Amygdala (tissue), 56 donors: Measurements from ENCODE around the gene KPNA2.
"Not testable (repeated sequence)": the region's sequence is repeated elsewhere in the genome, so short reads cannot be mapped to it uniquely, and the experiment has no call there.

Experiments
- DNase-seq, 56 donors: peaks; one replicate each; lab custom pipeline; 2025; lab: John Stamatoyannopoulos, UW

KPNA2 gene

GRCh38 chr17:68019675-68020408, 15.7 kb upstream of the KPNA2 start:
- DNase-seq = peak; percentile 78 to 98 (median 93)

- DNase-seq = peak in 2 of 56 donors; percentile 39 to 53
Observed at GRCh38 chr17:68020409-68020756, 15.2 kb upstream of the KPNA2 start.

- not testable (repeated sequence) for DNase-seq
Observed at GRCh38 chr17:68020791-68021190, 14.7 kb upstream of the KPNA2 start.

GRCh38 chr17:68021963-68022362, 13.6 kb upstream of the KPNA2 start:
- DNase-seq = no peak

DNA sequence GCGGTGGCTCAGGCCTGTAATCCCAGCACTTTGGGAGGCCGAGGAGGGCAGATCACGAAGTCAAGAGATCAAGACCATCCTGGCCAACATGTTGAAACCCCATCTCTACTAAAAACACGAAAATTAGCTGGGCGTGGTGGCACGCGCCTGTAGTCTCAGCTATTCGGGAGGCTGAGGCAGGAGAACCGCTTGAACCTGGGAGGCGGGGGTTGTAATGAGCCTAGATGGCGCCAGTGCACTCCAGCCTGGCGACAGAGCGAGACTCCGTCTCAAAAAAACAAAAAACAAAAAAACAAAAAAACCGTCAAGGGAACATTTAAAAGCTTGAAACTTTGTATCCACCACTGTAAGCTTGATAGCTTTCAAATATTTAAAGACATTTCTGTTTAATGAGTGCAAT, 13.0 kb upstream of the KPNA2 start:
- DNase-seq = not testable (repeated sequence)

- DNase-seq = no peak
Observed at GRCh38 chr17:68029512-68030215, 5.9 kb upstream of the KPNA2 start.

DNA sequence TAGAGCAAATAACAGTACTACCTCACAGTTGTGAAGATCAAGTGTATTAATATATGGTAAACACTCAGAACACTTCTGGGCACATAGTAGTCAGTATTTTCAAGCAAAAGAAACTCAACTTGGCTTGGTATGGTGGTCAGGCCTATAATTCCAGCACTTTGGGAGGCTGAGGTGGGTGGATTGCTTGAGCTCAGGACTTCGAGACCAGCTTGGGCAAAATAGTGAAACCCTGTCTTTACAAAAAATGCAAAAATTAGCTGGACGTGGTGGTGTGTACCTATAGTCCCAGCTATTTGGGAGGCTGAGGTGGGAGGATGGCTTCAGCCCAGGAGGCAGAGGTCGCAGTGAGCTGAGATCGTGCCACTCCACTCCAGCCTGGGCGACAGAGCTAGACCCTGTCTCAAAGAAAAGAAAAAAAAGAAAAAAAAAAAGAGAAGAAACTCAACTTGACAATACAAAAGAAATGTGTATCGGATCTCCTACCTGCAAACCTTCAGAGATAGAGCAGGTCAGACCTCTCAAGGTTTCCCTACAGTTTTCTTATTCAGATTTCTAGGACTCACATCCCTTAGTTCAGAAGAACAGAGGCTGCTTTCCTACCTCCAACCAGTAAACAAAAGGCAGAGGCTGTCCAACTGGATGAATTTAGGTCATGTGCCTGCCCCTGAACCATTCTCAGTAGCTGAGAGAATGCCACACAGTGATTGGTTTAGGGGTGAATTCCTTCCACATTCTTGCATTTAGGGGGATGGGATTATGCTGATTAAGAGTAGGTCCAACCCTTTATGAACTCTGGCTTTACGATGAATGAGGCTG, 1.7 kb upstream of the KPNA2 start:
- DNase-seq = no peak

DNA sequence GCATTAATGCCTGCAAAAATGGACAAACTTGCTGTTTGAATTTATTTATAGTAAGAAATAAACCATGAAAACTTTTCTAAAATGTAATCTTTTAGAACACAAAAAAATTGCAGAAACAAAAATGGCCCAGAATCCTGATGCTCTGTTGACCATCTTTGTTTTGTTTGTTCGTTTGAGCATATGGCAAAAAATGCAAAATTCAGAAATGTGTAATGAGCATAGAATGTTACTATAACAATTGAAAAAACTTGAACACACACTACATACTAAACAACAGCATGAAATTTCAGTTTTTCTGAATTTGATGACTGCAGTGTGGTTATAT, 1.1 kb upstream of the KPNA2 start:
- no peak for DNase-seq

DNA sequence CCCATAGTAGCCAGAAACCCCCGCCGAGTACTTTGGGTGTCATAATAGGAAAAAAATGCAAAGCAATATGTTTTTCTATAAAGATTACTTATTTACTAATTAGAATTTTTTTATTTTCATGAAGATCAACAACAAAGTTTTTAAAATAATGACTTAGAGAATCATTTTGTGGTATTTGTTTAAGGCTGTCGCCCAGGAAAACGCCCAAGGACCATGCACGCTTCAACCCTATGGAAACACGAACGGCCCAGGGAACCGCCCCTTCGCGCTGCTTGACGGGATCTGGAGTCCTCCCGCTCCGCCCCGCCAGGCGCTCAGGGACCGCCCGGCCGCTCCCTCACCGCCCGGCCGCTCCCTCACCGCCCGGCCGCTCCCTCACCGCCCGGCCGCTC, 408 bp upstream of the KPNA2 start:
- peak in 51 of 56 donors; percentile 55 to 97 (median 93) for DNase-seq

GRCh38 chr17:68036304-68037147, 991 bp downstream of the KPNA2 start:
- DNase-seq = no peak

DNA sequence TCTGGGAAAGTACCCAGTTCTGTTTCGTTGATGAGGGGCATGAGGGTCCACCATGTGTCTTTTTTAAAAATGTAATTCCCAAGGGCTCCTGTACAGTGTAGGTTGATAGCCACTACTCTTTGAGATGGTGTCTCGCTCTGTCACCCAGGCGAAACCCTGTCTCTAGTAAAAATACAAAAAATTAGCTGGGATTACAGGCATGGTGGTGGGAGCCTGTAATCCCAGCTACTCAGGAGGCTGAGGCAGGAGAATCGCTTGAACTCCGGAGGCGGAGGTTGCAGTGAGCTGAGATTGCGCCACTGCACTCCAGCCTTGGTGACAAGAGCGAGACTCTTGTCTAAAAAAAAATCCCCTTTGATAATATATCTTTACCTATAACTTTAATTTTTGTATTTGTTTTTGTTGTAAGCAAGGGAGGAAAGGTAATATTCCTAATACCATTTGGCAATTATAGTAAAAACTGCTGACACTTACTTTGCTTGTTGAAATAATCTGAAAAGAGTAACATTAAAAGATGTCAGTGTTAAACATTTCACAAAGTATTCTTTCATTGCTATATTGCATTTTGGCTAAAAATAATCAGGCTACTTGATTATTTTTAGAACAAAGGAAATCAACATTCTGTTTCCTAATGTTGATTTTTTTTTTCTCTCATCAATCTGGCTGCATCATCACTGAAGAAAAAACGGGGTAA, 11.8 kb downstream of the KPNA2 start:
- no peak for DNase-seq

- DNase-seq = peak in 7 of 56 donors; percentile 2 to 37 (median 4)
Observed at GRCh38 chr17:68047890-68048542, 12.5 kb downstream of the KPNA2 start.

- DNase-seq = no peak
Observed at GRCh38 chr17:68048996-68049395, 13.5 kb downstream of the KPNA2 start.

- not testable (repeated sequence) for DNase-seq
Observed at GRCh38 chr17:68049812-68050437, 14.4 kb downstream of the KPNA2 start.

GRCh38 chr17:68051321-68052312, 16.1 kb downstream of the KPNA2 start:
- DNase-seq = not testable (repeated sequence)

DNA sequence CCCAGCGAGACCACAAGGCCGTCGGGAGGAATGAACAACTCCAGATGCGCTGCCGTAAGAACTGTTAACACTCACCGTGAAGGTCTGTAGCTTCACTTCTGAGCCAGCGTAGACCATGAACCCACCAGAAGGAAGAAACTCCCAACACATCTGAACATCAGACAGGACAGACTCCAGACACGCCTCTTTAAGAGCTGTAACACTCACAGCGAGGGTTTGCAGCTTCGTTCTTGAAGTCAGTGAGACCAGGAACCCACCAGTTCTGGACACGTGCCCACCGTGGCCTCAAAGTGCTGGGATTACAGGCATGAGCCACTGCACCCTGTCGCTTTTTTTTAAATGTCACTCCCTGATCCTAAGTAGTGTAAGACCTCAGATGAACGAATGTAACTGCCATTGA, 17.3 kb downstream of the KPNA2 start:
- no peak for DNase-seq

- no peak for DNase-seq
Observed at GRCh38 chr17:68053231-68054013, 17.9 kb downstream of the KPNA2 start.
